Body of pancreas (tissue), 4 donors: ENCODE results near the gene CDKAL1.

ENCODE experiments used
- CTCF ChIP-seq, 7 experiments: fragments of 450-650 bp in 4 of 7; fragments of 200-600 bp in 3 of 7; sonication (generic) in 3 of 7; IDR thresholded peaks; one replicate each; pipeline ENCODE4 v1.5.1; 2016 to 2019; ENCODE audit warnings: antibody characterized with exemption in 7 of 7
- POLR2A ChIP-seq, 3 donors: fragments of 450-650 bp; IDR thresholded peaks; one replicate each; pipeline ENCODE4 v1.6.1; 2016; ENCODE audit warnings: antibody characterized with exemption in 3 of 3, mild to moderate bottlenecking in 2 of 3

GRCh38 chr6:21005816-21006570 lies 471.7 kb downstream of the CDKAL1 start:
- TF ChIP-seq CTCF (IDR thresholded peaks at IDR 0.05) (no peak), POLR2A (IDR thresholded peaks at IDR 0.05) (no peak)
